Naive B cell (primary cell): ENCODE data around the gene PLEKHM3. TPM values are rescaled to one million over a fixed set of nuclear protein-coding genes. Genes with fewer than 3 reads are reported as not detected.

Source experiments
- ATAC-seq, 2 donors: fragments of 150-1000 bp; cut with Tn5 transposase; 2 replicates each; pipeline ENCODE4 v1.10.0; 2021; ENCODE audit warnings: low read depth in 2 of 2, mild to moderate bottlenecking in 2 of 2, moderate library complexity in 2 of 2
- DNase-seq: peaks from one replicate; pipeline ENCODE4 v3.0.0; 2022
- H3K27ac Mint-ChIP-seq, 6 donors: one replicate each; pipeline ENCODE4 v1.8.0; 2020 to 2022; ENCODE audit warnings: mild to moderate bottlenecking in 6 of 6, mixed read lengths in 6 of 6, moderate library complexity in 5 of 6, inconsistent platforms in 2 of 6
- H3K27me3 Mint-ChIP-seq, 3 donors: one replicate each; pipeline ENCODE4 v1.8.0; 2021 to 2022; ENCODE audit warnings: mixed read lengths in 3 of 3, mild to moderate bottlenecking in 1 of 3
- H3K36me3 Mint-ChIP-seq, 2 donors: one replicate each; pipeline ENCODE4 v1.8.0; 2020 to 2022; ENCODE audit warnings: mixed read lengths in 2 of 2, inconsistent platforms in 1 of 2, mild to moderate bottlenecking in 1 of 2
- H3K4me1 Mint-ChIP-seq, 3 donors: one replicate each; pipeline ENCODE4 v1.8.0; 2020 to 2022; ENCODE audit warnings: mixed read lengths in 3 of 3, inconsistent platforms in 1 of 3, mild to moderate bottlenecking in 1 of 3, moderate library complexity in 1 of 3
- H3K4me3 Mint-ChIP-seq, 8 donors: one replicate each; pipeline ENCODE4 v1.8.0; 2020 to 2022; ENCODE audit warnings: mild to moderate bottlenecking in 8 of 8, mixed read lengths in 8 of 8, moderate library complexity in 8 of 8, inconsistent platforms in 2 of 8
- H3K9me3 Mint-ChIP-seq, 7 donors: one replicate each; pipeline ENCODE4 v1.8.0; 2020 to 2022; ENCODE audit warnings: mixed read lengths in 7 of 7, mild to moderate bottlenecking in 5 of 7, inconsistent platforms in 2 of 7, moderate library complexity in 1 of 7
- polyA plus RNA-seq, 6 donors: library from polyadenylated mRNA; unstranded; fragments of 300-500 nt; fragmentation: Illumina TruSeq; gene quantifications; one replicate each; pipeline ENCODE4 v1.2.3, GENCODE V29; 2021; ENCODE audit warnings: low read depth in 6 of 6

Gene PLEKHM3
- polyA plus RNA-seq, 6 donors from 2014 or later: 1.3 to 7.7 (median 3.7) TPM

GRCh38 chr2:207891086-207891844, 134.1 kb downstream of the PLEKHM3 start:
- Mint-ChIP-seq H3K27ac (no peak overlapping the region), H3K4me1 (peaks cover 7 to 12% (median 7%) of the 10 kb centered on the region in 3 donors), H3K27me3 (no peaks in the 10 kb centered on the region), H3K4me3 (no peak overlapping the region), H3K9me3 (no peaks in the 10 kb centered on the region), H3K36me3 (peaks cover 0 to 3% of the 10 kb centered on the region in 2 donors)
- ATAC-seq (no peak), DNase-seq (no peak)

GRCh38 chr2:207887500-207887899, 137.8 kb downstream of the PLEKHM3 start:
- H3K9me3 Mint-ChIP-seq: no peaks in the 10 kb centered on the region
- peak overlapping the region in 1 of 6 donors; percentile 48 for H3K27ac Mint-ChIP-seq
- no peaks in the 10 kb centered on the region for H3K27me3 Mint-ChIP-seq
- no peak for DNase-seq
- H3K4me1 Mint-ChIP-seq: peaks cover 10 to 17% (median 10%) of the 10 kb centered on the region in 3 donors
- H3K36me3 Mint-ChIP-seq: peaks cover 0 to 4% of the 10 kb centered on the region in 2 donors
- no peak overlapping the region for H3K4me3 Mint-ChIP-seq
- ATAC-seq: no peak

GRCh38 chr2:207885010-207885409, 140.3 kb downstream of the PLEKHM3 start:
- no peak overlapping the region for H3K4me3 Mint-ChIP-seq
- H3K27ac Mint-ChIP-seq: peak overlapping the region in 1 of 6 donors; percentile 27
- no peaks in the 10 kb centered on the region for H3K9me3 Mint-ChIP-seq
- H3K27me3 Mint-ChIP-seq: no peaks in the 10 kb centered on the region
- DNase-seq: no peak
- H3K36me3 Mint-ChIP-seq: peaks cover 0 to 4% of the 10 kb centered on the region in 2 donors
- ATAC-seq: no peak
- H3K4me1 Mint-ChIP-seq: peaks cover 10 to 17% (median 10%) of the 10 kb centered on the region in 3 donors

- H3K27me3 Mint-ChIP-seq: no peaks in the 10 kb centered on the region
- ATAC-seq (no peak), DNase-seq (no peak)
- H3K36me3 Mint-ChIP-seq: peaks cover 0 to 4% of the 10 kb centered on the region in 2 donors
- no peaks in the 10 kb centered on the region for H3K9me3 Mint-ChIP-seq
- no peak overlapping the region for H3K4me3 Mint-ChIP-seq
- H3K4me1 Mint-ChIP-seq: peaks cover 10 to 17% (median 10%) of the 10 kb centered on the region in 3 donors
- H3K27ac Mint-ChIP-seq: peak overlapping the region in 1 of 6 donors; percentile 14
Observed at GRCh38 chr2:207884127-207884526, 141.2 kb downstream of the PLEKHM3 start.

- no peaks in the 10 kb centered on the region for H3K27me3 Mint-ChIP-seq
Observed at GRCh38 chr2:207883002-207883780, 142.1 kb downstream of the PLEKHM3 start.

GRCh38 chr2:207881902-207882301, 143.4 kb downstream of the PLEKHM3 start:
- Mint-ChIP-seq H3K9me3 (no peaks in the 10 kb centered on the region), H3K27ac (no peak overlapping the region)
- DNase-seq: no peak

More at GRCh38 chr2:207883002-207883780, 142.1 kb downstream of the PLEKHM3 start:
- H3K4me1 Mint-ChIP-seq: peaks cover 7 to 14% (median 10%) of the 10 kb centered on the region in 3 donors
- H3K4me3 Mint-ChIP-seq: no peak overlapping the region
- no peaks in the 10 kb centered on the region for H3K9me3 Mint-ChIP-seq
- H3K36me3 Mint-ChIP-seq: peaks cover 0 to 4% of the 10 kb centered on the region in 2 donors
- ATAC-seq (no peak), DNase-seq (no peak)
- no peak overlapping the region for H3K27ac Mint-ChIP-seq

GRCh38 chr2:207879536-207879935, 145.8 kb downstream of the PLEKHM3 start:
- DNase-seq: no peak
- ATAC-seq: no peak
- Mint-ChIP-seq H3K36me3 (peaks cover 0 to 4% of the 10 kb centered on the region in 2 donors), H3K27me3 (no peaks in the 10 kb centered on the region), H3K9me3 (no peaks in the 10 kb centered on the region), H3K27ac (peak overlapping the region in 2 of 6 donors; percentile 33 to 70), H3K4me3 (no peak overlapping the region), H3K4me1 (peaks cover 0 to 5% (median 3%) of the 10 kb centered on the region in 3 donors)

More at GRCh38 chr2:207881902-207882301, 143.4 kb downstream of the PLEKHM3 start:
- ATAC-seq: no peak
- peaks cover 0 to 4% of the 10 kb centered on the region in 2 donors for H3K36me3 Mint-ChIP-seq
- H3K4me1 Mint-ChIP-seq: peaks cover 3 to 5% (median 3%) of the 10 kb centered on the region in 3 donors
- H3K27me3 Mint-ChIP-seq: no peaks in the 10 kb centered on the region
- no peak overlapping the region for H3K4me3 Mint-ChIP-seq

- H3K27ac Mint-ChIP-seq: no peak overlapping the region
- H3K4me3 Mint-ChIP-seq: no peak overlapping the region
- H3K9me3 Mint-ChIP-seq: no peaks in the 10 kb centered on the region
- H3K27me3 Mint-ChIP-seq: no peaks in the 10 kb centered on the region
- H3K4me1 Mint-ChIP-seq: no peaks in the 10 kb centered on the region
- DNase-seq: no peak
- no peaks in the 10 kb centered on the region for H3K36me3 Mint-ChIP-seq
- ATAC-seq: no peak
Observed at GRCh38 chr2:207876842-207877535, 148.3 kb downstream of the PLEKHM3 start.

GRCh38 chr2:207875473-207876212, 149.7 kb downstream of the PLEKHM3 start:
- Mint-ChIP-seq H3K4me1 (no peaks in the 10 kb centered on the region), H3K27me3 (no peaks in the 10 kb centered on the region), H3K9me3 (no peaks in the 10 kb centered on the region), H3K4me3 (no peak overlapping the region), H3K27ac (no peak overlapping the region), H3K36me3 (no peaks in the 10 kb centered on the region)
- ATAC-seq (no peak), DNase-seq (no peak)

GRCh38 chr2:207873794-207874193, 151.5 kb downstream of the PLEKHM3 start:
- no peaks in the 10 kb centered on the region for H3K4me1 Mint-ChIP-seq

GRCh38 chr2:207871911-207872310, 153.4 kb downstream of the PLEKHM3 start:
- Mint-ChIP-seq H3K27ac (no peak overlapping the region), H3K4me3 (no peak overlapping the region), H3K27me3 (no peaks in the 10 kb centered on the region), H3K9me3 (no peaks in the 10 kb centered on the region), H3K4me1 (no peaks in the 10 kb centered on the region), H3K36me3 (no peaks in the 10 kb centered on the region)
- ATAC-seq: no peak
- DNase-seq: no peak

More at GRCh38 chr2:207873794-207874193, 151.5 kb downstream of the PLEKHM3 start:
- DNase-seq: no peak
- Mint-ChIP-seq H3K27me3 (no peaks in the 10 kb centered on the region), H3K27ac (no peak overlapping the region), H3K36me3 (no peaks in the 10 kb centered on the region), H3K4me3 (no peak overlapping the region), H3K9me3 (no peaks in the 10 kb centered on the region)
- ATAC-seq: no peak

- Mint-ChIP-seq H3K9me3 (no peaks in the 10 kb centered on the region), H3K27me3 (no peaks in the 10 kb centered on the region), H3K4me3 (no peak overlapping the region), H3K27ac (no peak overlapping the region), H3K36me3 (no peaks in the 10 kb centered on the region), H3K4me1 (no peaks in the 10 kb centered on the region)
- ATAC-seq (no peak), DNase-seq (no peak)
Observed at GRCh38 chr2:207871506-207871905, 153.8 kb downstream of the PLEKHM3 start.

GRCh38 chr2:207870814-207871213, 154.5 kb downstream of the PLEKHM3 start:
- Mint-ChIP-seq H3K4me1 (no peaks in the 10 kb centered on the region), H3K36me3 (no peaks in the 10 kb centered on the region), H3K9me3 (no peaks in the 10 kb centered on the region), H3K27ac (no peak overlapping the region), H3K27me3 (no peaks in the 10 kb centered on the region), H3K4me3 (no peak overlapping the region)
- no peak for DNase-seq
- ATAC-seq: no peak
